Activated CD8-positive, alpha-beta memory T cell treated with anti-CD3 and anti-CD28 coated beads for 48 hours (primary cell): ENCODE results near the gene CARD10.

Experiments
- DNase-seq, 3 experiments: peaks; one replicate each; pipeline ENCODE4 v3.0.0-alpha.2; 2020; ENCODE audit warnings: low read depth in 2 of 3, low spot score in 2 of 3

Gene CARD10

GRCh38 chr22:37440875-37441274 is 78.3 kb downstream of the CARD10 start:
- no peak for DNase-seq
